ENCODE measurements around the gene WDR1.

The WDR1 gene

GRCh38 chr4:10082047-10082446, 34.6 kb downstream of the WDR1 start:
- Histone ChIP-seq H3K9ac (ENCODE audit: low read length) (no peak overlapping the region), H3K27ac (ENCODE audit: low read depth, low read length) (no peak overlapping the region), H4K91ac (ENCODE audit: low read depth, low read length) (no peak overlapping the region), H3K9me3 (ENCODE audit: insufficient read depth, low read depth, low read length) (no peaks in the 10 kb centered on the region), H2BK12ac (ENCODE audit: low read length) (no peak overlapping the region), H2BK120ac (ENCODE audit: insufficient read depth, low read length, poor library complexity) (no peak overlapping the region), H2BK5ac (ENCODE audit: low read depth, low read length, poor library complexity) (no peak overlapping the region), H3K27me3 (ENCODE audit: insufficient read depth, low read length) (no peaks in the 10 kb centered on the region), H3K4me3 (ENCODE audit: low read depth, low read length) (no peak overlapping the region), H3K36me3 (ENCODE audit: control insufficient read depth in 1 of 2, insufficient read depth in 2 of 2, low read length in 2 of 2) (peaks cover 96 to 99% of the 10 kb centered on the region in 2 experiments), H4K12ac (ENCODE audit: low read depth, low read length) (no peak overlapping the region), H3K23ac (ENCODE audit: low read length) (no peak overlapping the region), H3K14ac (ENCODE audit: low read length) (no peak overlapping the region), H3K18ac (ENCODE audit: low read length) (no peak overlapping the region), H4K8ac (ENCODE audit: low read depth, low read length) (no peak overlapping the region), H3K4me2 (ENCODE audit: low read length) (no peak overlapping the region), H2AK5ac (ENCODE audit: low read length) (no peak overlapping the region), H3K79me2 (ENCODE audit: control insufficient read depth, insufficient read depth, low read length, poor library complexity) (no peaks in the 10 kb centered on the region), H2AFZ (ENCODE audit: insufficient read depth, low read length, poor library complexity) (no peak overlapping the region), H3K4ac (ENCODE audit: low read depth, low read length) (no peak overlapping the region), H3K79me1 (ENCODE audit: low read length) (no peaks in the 10 kb centered on the region), H3K4me1 (ENCODE audit: control insufficient read depth in 1 of 2, insufficient read depth in 2 of 2, low read length in 2 of 2) (no peaks in the 10 kb centered on the region)
- no peak for DNase-seq
- WGBS (ENCODE audit: extremely low coverage, insufficient coverage, insufficient read length): no CpG with 5 or more reads among the region's 8 CpGs

- no peak overlapping the region for H4K12ac ChIP-seq (ENCODE audit: low read depth, low read length)
- WGBS (ENCODE audit: extremely low coverage, insufficient coverage, insufficient read length): no CpG with 5 or more reads among the region's 12 CpGs
- H3K4me1 ChIP-seq (ENCODE audit: control insufficient read depth in 1 of 2, insufficient read depth in 2 of 2, low read length in 2 of 2): no peaks in the 10 kb centered on the region
- H3K79me2 ChIP-seq (ENCODE audit: control insufficient read depth, insufficient read depth, low read length, poor library complexity): no peaks in the 10 kb centered on the region
- no peak overlapping the region for H3K14ac ChIP-seq (ENCODE audit: low read length)
- no peak for DNase-seq
- no peak overlapping the region for H3K4me3 ChIP-seq (ENCODE audit: low read depth, low read length)
- peaks cover 96 to 99% of the 10 kb centered on the region in 2 experiments for H3K36me3 ChIP-seq (ENCODE audit: control insufficient read depth in 1 of 2, insufficient read depth in 2 of 2, low read length in 2 of 2)
- no peaks in the 10 kb centered on the region for H3K79me1 ChIP-seq (ENCODE audit: low read length)
- H3K18ac ChIP-seq (ENCODE audit: low read length): no peak overlapping the region
- no peak overlapping the region for H3K23ac ChIP-seq (ENCODE audit: low read length)
- H3K4me2 ChIP-seq (ENCODE audit: low read length): no peak overlapping the region
- H3K9me3 ChIP-seq (ENCODE audit: insufficient read depth, low read depth, low read length): no peaks in the 10 kb centered on the region
- H4K8ac ChIP-seq (ENCODE audit: low read depth, low read length): no peak overlapping the region
- H3K27ac ChIP-seq (ENCODE audit: low read depth, low read length): no peak overlapping the region
- H2BK120ac ChIP-seq (ENCODE audit: insufficient read depth, low read length, poor library complexity): no peak overlapping the region
- H4K91ac ChIP-seq (ENCODE audit: low read depth, low read length): no peak overlapping the region
- no peak overlapping the region for H2AFZ ChIP-seq (ENCODE audit: insufficient read depth, low read length, poor library complexity)
- no peak overlapping the region for H2AK5ac ChIP-seq (ENCODE audit: low read length)
- H2BK12ac ChIP-seq (ENCODE audit: low read length): no peak overlapping the region
- H3K9ac ChIP-seq (ENCODE audit: low read length): no peak overlapping the region
- no peak overlapping the region for H3K4ac ChIP-seq (ENCODE audit: low read depth, low read length)
- H3K27me3 ChIP-seq (ENCODE audit: insufficient read depth, low read length): no peaks in the 10 kb centered on the region
- no peak overlapping the region for H2BK5ac ChIP-seq (ENCODE audit: low read depth, low read length, poor library complexity)
These were observed 35.4 kb downstream of the WDR1 start for GRCh38 chr4:10081218-10081606.

GRCh38 chr4:10080589-10081217, 35.9 kb downstream of the WDR1 start:
- H2BK5ac ChIP-seq (ENCODE audit: low read depth, low read length, poor library complexity): no peak overlapping the region
- H4K12ac ChIP-seq (ENCODE audit: low read depth, low read length): no peak overlapping the region
- H4K91ac ChIP-seq (ENCODE audit: low read depth, low read length): no peak overlapping the region
- DNase-seq: no peak
- no peaks in the 10 kb centered on the region for H3K4me1 ChIP-seq (ENCODE audit: control insufficient read depth in 1 of 2, insufficient read depth in 2 of 2, low read length in 2 of 2)
- H3K27me3 ChIP-seq (ENCODE audit: insufficient read depth, low read length): no peaks in the 10 kb centered on the region
- H2AFZ ChIP-seq (ENCODE audit: insufficient read depth, low read length, poor library complexity): no peak overlapping the region
- H3K4ac ChIP-seq (ENCODE audit: low read depth, low read length): no peak overlapping the region
- no peak overlapping the region for H2BK120ac ChIP-seq (ENCODE audit: insufficient read depth, low read length, poor library complexity)
- no peaks in the 10 kb centered on the region for H3K9me3 ChIP-seq (ENCODE audit: insufficient read depth, low read depth, low read length)
- no peaks in the 10 kb centered on the region for H3K79me2 ChIP-seq (ENCODE audit: control insufficient read depth, insufficient read depth, low read length, poor library complexity)
- no CpG with 5 or more reads among the region's 10 CpGs for WGBS (ENCODE audit: extremely low coverage, insufficient coverage, insufficient read length)
- H3K23ac ChIP-seq (ENCODE audit: low read length): no peak overlapping the region
- H3K4me3 ChIP-seq (ENCODE audit: low read depth, low read length): no peak overlapping the region
- H3K79me1 ChIP-seq (ENCODE audit: low read length): no peaks in the 10 kb centered on the region
- no peak overlapping the region for H2BK12ac ChIP-seq (ENCODE audit: low read length)
- no peak overlapping the region for H3K14ac ChIP-seq (ENCODE audit: low read length)
- no peak overlapping the region for H2AK5ac ChIP-seq (ENCODE audit: low read length)
- no peak overlapping the region for H3K4me2 ChIP-seq (ENCODE audit: low read length)
- no peak overlapping the region for H3K9ac ChIP-seq (ENCODE audit: low read length)
- H3K18ac ChIP-seq (ENCODE audit: low read length): no peak overlapping the region
- H4K8ac ChIP-seq (ENCODE audit: low read depth, low read length): no peak overlapping the region
- no peak overlapping the region for H3K27ac ChIP-seq (ENCODE audit: low read depth, low read length)
- H3K36me3 ChIP-seq (ENCODE audit: control insufficient read depth in 1 of 2, insufficient read depth in 2 of 2, low read length in 2 of 2): peaks cover 96 to 99% of the 10 kb centered on the region in 2 experiments

GRCh38 chr4:10079912-10080588, 36.5 kb downstream of the WDR1 start:
- H3K4ac ChIP-seq (ENCODE audit: low read depth, low read length): no peak overlapping the region
- H3K79me2 ChIP-seq (ENCODE audit: control insufficient read depth, insufficient read depth, low read length, poor library complexity): no peaks in the 10 kb centered on the region
- no peak overlapping the region for H3K4me3 ChIP-seq (ENCODE audit: low read depth, low read length)
- no peak overlapping the region for H3K27ac ChIP-seq (ENCODE audit: low read depth, low read length)
- no peak overlapping the region for H2AFZ ChIP-seq (ENCODE audit: insufficient read depth, low read length, poor library complexity)
- no peak overlapping the region for H2BK12ac ChIP-seq (ENCODE audit: low read length)
- H3K14ac ChIP-seq (ENCODE audit: low read length): no peak overlapping the region
- H3K9ac ChIP-seq (ENCODE audit: low read length): no peak overlapping the region
- H3K4me2 ChIP-seq (ENCODE audit: low read length): no peak overlapping the region
- H4K12ac ChIP-seq (ENCODE audit: low read depth, low read length): no peak overlapping the region
- H3K18ac ChIP-seq (ENCODE audit: low read length): no peak overlapping the region
- no peaks in the 10 kb centered on the region for H3K27me3 ChIP-seq (ENCODE audit: insufficient read depth, low read length)
- no peaks in the 10 kb centered on the region for H3K9me3 ChIP-seq (ENCODE audit: insufficient read depth, low read depth, low read length)
- H2AK5ac ChIP-seq (ENCODE audit: low read length): no peak overlapping the region
- H3K4me1 ChIP-seq (ENCODE audit: control insufficient read depth in 1 of 2, insufficient read depth in 2 of 2, low read length in 2 of 2): no peaks in the 10 kb centered on the region
- WGBS (ENCODE audit: extremely low coverage, insufficient coverage, insufficient read length): no CpG with 5 or more reads among the region's 8 CpGs
- no peak overlapping the region for H4K91ac ChIP-seq (ENCODE audit: low read depth, low read length)
- H2BK5ac ChIP-seq (ENCODE audit: low read depth, low read length, poor library complexity): no peak overlapping the region
- peaks cover 96 to 99% of the 10 kb centered on the region in 2 experiments for H3K36me3 ChIP-seq (ENCODE audit: control insufficient read depth in 1 of 2, insufficient read depth in 2 of 2, low read length in 2 of 2)
- no peak for DNase-seq
- H3K23ac ChIP-seq (ENCODE audit: low read length): no peak overlapping the region
- no peaks in the 10 kb centered on the region for H3K79me1 ChIP-seq (ENCODE audit: low read length)
- no peak overlapping the region for H2BK120ac ChIP-seq (ENCODE audit: insufficient read depth, low read length, poor library complexity)
- H4K8ac ChIP-seq (ENCODE audit: low read depth, low read length): no peak overlapping the region
